H4 (cell line): ENCODE data around the gene UMOD. TPM values are rescaled to one million over a fixed set of nuclear protein-coding genes. Genes with fewer than 3 reads are reported as not detected.
"Not testable (repeated sequence)": the region's sequence is repeated elsewhere in the genome, so short reads cannot be mapped to it uniquely, and the experiment has no call there.

ENCODE experiments used
- DNase-seq: peaks from one replicate; pipeline ENCODE4 v3.0.0-alpha.2; 2015; ENCODE audit warnings: low spot score
- total RNA-seq: library from RNA; depleted of rRNA; stranded (reverse); fragments of >200 nt; shearing (Covaris generic); gene quantifications from 2 replicates; pipeline ENCODE4 v1.2.3, GENCODE V29; 2014

Gene UMOD
- total RNA-seq, 1 experiment from 2014 or later: not detected

DNA sequence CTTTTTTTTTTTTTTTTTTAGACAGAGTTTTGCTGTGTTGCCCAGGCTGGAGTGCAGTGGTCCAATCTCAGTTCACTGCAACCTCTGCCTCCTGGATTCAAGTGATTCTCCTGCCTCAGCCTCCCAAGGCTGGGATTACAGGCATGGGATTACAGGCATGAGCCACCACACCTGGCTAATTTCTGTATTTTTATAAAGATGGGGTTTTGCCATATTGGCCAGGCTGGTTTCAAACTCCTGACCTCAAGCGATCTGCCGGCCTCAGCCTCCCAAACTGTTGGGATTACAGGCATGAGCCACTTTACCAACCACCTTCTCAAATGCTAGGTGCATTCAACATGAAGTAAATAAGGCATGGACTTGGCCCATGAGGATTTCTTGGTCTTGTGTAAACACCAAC, 31.5 kb downstream of the UMOD start:
- not testable (repeated sequence) for DNase-seq

DNA sequence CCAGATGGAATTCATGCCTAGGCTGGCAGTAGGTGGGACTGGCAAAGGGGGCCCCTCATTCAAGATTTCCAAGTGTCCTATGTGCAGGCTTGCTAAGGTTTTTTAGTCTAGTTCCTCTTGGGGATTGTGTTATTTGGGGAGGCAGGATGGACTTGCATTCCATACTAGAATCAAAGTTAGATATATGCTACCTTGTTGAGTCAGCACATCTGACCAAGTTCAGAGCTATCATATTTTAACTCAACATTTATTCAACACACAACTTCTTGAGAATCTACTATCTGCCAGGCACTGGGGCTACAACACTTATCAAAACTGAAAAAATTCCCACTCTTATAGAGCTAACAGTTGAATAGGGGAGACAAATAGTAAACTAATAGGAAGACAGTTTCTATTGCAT, 31.9 kb downstream of the UMOD start:
- no peak for DNase-seq

DNA sequence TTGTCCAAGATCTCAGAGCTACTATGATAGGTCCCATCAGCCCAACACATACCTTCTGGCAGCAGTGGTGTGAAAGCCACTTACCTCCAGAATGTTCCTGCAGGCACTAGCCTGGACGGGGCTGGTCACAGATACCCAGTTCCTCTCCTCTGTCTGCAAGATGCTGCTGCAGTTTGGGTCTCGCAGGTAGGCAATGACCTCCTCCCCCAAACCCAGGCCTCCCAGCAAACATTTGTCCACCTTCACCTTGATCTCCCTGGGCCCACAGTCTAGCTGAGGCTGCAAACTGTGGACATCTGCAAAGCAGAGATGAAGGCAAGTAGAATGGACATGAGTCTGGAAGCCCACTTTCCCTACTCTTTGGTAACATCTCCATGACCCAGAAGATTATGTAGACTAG, 32.3 kb downstream of the UMOD start:
- DNase-seq: no peak

DNA sequence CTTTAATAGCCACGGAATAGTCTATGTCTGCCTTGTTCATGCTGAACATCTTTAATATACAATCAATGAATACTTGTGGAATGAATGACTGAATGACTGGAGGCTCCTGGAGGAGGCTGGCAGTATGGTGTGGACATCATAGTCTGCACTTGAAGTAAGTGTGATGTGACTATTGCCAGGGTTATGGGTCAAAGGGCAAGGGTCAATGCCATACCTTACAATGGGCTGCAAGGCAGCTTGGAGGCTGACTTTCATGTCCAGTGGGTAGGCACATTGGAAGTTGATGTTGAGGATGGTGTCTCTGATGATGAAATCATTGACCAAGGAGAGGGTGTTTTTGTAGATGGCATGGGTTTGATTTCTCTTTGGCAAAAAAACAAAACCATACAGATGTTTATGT, 33.1 kb downstream of the UMOD start:
- no peak for DNase-seq

DNA sequence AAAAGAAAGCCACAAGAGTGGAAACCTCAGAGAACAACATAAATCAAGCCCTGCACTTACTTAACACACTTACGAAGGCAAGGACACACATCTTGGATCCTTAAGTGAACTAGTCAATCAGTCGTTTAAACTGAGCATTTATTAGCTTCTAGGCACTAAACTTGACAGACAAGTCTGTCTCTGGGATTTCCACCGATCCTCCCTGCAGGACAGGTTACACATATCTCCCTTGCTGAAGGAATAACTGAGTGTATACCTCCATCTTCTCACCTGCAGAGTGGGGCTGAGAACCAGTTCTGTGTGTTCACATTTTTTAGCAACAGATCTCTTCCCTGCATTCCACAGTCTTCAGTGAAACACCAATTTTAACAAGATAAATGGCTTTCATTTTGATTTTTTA, 34.1 kb downstream of the UMOD start:
- DNase-seq: no peak

DNA sequence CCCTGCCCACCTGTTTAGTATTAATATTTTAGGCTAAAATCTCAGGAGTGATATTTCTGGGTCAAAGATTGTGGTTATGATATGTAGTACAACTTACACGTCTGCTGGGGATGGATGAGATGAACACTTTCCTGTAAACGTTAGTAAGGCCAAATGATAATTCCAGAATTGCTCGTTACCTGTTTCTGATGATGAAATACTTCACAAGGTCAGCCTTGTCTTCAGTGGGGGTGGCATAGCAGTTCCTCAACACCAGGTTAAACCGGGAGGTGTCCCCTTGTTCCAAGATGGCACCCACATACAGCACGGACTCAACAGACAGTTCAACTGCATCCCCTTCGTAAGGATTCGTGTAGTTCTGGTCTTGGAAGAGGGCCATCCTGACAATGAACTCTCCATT, 34.5 kb downstream of the UMOD start:
- DNase-seq: no peak

DNA sequence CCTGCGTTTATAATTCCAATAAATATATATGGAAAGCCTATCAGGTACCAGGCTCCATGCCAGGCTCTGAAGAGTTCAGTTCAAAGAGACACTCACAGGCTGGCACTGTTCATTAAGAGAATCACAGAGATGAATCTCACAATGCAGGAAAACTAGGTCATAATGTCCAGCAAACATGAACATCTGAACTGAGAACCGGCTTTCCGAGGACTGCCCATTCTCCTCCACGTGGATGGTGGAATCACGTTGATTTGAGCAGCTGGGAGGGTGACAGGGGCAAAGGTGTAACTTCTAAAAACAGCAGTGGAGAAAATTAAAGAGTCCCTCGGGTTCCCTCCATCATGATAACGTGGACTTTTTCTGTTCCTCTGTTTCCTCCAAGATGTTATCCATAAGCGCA, 35.4 kb downstream of the UMOD start:
- no peak for DNase-seq

DNA sequence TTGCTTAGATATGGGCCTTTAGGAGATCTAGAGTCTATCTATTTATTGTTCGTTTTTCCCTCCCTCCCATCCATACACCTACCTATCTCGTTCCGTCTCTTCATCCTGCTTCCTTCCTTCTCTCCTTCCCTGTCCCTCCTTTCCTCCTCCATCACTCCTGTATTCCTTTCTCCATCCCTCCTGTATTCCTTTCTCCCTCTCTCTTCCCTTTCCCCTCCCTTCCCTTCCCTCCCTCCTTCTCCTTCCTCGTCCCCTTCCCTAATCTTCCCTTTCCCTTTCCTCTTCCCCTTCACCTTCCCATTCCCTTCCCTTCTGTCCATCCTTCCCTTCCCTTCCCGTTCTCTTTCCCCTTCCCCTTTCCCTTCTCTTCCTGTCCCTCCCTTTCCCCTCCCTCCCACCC, 35.8 kb downstream of the UMOD start:
- no peak for DNase-seq

DNA sequence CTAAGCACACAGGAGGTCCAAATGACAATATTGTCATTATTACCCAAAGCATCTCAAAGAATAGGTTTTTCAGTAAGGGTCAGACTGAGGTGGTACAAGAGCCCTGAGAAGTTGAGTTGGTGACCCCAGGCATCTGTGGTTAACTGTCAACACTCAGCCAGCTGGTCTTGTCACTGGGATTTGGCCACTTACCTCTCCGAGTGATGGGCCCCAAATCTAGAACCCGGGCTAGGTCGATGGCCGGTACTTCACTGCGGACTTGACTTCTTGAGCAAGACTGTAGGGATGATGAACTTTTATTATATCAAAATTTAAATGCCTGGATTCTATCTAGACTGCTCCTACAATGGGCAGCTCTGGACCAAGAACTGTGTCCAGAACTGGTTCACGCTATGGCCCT, 36.8 kb downstream of the UMOD start:
- no peak for DNase-seq

DNA sequence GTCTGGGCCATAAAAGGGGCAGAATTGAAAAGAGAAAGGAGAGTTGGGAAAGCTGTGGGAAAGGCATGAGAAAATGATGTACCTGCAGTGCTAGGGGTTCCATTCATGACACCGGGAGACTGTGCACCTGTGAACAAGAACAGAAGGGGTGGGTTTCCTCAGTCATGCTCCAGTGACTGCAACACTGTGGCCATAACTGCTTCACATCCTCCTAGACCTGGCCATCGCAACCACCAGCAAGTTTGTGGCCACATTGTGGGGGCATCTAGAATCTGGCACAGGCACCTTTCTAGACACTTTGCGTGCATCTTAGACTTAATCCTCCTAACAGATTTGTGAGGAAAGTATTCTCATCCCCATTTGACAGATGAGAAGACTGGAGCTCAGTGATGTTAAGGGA, 37.9 kb downstream of the UMOD start:
- DNase-seq: no peak

DNA sequence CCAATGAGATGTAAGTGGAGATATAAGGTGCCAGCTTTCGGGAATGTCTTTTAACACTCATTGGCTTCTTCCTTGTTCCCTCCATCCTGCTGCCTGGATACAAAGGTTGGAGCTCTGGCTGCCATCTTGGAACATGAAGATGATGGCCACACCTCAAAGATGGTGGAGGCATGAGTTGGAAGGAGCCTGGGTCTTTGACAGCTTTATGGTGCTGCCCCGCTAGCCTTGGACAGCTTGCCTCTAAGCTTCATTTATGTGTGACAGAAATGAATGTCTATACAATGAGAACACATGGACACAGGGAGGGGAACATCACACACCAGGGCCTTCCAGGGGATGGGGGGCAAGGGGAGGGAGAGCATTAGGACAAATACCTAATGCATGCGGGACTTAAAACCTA, 38.8 kb downstream of the UMOD start:
- DNase-seq: no peak

DNA sequence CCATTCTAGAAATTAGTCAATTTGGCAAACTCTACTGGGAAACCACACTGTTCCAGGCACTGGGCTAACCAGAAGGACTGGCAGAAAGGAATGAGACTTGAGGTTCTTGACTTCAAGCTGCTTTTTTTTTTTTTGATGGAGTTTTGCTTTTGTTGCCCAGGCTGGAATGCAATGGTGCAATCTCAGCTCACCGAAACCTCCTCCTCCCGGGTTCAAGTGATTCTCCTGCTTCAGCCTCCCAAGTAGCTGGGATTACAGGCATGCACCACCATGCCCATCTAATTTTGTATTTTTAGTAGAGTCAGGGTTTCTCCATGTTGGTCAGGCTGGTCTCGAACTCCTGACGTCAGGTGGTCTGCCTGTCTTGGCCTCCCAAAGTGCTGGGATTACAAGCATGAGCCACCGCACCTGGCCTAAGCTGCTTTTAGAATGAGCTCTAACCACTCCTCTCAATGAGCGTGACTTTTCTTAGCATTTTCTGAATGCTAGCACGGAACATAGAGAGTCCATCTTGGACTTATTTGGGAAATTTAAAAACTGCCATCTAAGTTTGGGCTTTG, 39.9 kb downstream of the UMOD start:
- not testable (repeated sequence) for DNase-seq

DNA sequence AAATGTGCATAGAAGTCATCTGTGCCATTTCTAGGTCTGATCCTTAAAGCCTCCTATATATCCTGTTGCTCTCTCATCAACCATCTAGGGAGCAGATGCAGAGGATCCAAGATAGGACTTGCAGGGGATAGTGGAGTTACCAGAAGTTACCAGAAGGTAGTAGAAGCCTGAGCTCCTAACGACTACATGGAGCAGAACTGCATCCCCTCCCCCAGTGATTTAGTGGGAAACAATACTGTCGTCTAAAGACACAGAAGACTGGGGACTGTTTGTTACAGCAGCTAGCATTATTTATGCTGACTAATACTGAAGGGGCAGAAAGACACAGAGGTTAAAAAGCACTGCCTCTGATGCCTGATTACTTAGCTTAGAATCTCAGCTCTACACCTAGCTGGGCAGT, 41.0 kb downstream of the UMOD start:
- DNase-seq: no peak

DNA sequence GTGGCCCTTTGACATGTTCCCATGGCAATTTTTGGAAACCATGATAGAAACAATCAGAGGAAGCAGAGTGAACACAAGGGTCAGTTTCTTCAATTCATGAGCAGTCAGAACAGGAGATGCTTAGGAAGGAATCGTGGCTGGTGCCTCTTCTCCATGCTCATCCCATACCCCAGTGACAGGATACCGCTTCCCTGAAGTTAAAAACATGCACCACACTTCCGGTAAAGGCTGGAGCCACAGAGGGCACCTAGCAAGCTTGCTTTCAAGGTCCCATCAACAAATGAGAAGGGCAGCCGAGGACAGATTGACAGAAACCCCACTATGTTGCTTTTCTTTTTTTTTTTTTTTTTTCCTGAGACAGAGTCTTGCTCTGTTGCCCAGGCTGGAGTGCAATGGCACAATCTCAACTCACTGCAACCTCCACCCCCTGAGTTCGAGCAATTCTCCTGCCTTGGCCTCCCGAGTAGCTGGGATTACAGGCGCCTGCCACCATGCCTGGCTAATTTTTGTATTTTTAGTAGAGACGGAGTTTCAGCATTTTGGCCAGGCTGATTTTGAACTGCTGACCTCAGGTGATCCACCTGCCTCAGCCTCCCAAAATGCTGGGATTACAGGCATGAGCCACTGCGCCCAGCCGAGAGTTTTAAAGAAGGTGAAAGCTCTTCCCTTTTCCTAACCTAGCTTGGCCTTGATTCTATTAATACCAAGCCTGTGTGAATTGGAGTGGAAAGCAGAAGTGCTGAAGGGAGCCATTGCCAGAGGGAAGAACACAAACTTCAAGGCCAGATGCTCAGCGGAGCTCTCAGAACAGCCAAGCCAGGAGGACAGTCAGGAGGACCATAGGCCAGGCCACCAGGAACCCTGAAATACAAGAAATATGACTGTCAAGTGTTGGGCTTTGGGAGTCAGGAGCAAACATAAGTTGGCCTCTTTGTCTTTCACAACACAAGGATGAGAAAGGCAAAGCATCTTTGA, 41.8 kb downstream of the UMOD start:
- DNase-seq: no peak

DNA sequence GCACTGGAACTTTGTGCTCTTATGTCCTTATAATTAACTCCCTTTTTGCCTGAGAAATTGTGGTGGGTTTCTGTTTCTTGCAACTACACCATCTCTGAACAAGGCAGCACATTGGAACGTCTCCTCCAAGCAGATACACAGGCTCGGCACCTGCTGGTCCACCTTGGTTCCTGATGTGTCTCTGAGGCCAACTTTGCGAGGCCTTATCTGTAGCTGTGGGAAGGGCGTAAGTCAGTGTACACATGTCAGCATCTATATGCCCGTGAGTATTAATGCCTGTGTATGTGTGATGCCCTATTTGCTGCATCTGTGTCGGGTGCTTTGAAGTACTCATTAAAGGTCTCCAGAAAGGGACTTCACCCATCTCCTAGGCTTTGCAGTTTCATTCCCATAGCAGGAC, 42.7 kb downstream of the UMOD start:
- no peak for DNase-seq

DNA sequence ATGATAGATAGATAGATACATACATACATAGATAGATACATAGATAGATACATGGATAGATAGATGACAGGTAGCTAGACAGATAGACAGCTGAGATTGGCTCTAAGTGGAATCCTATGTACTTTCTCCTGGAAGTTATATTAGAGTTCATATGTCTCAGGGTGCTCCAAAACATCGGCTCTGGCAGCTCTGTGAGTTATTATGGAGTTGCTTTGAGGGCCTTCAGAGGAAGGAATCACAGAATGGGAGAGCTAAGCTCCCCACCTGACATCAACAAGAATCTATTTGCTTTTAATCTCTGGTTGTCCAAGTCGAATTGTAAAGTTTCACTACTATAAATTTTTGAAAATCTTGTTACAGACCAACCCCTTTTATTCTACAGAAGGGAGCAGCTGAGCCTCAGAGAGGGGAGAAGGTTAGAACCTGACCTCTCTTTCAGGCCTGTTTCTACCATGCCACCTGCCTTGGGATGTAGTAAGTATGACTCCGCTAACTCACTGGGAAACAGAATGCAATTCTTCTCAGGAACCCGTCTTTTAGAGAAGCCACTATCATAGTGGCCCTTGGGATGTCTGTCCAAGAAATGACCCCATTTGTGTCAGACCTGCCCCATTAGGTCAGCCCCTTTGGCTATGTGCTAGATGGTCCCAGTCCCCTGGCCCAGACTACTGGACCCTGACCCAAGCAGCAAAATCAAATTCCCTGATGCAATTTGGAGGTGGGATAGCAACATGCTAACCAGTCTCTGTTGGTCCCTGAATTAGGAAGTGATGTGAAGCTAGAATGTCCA, 43.5 kb downstream of the UMOD start:
- DNase-seq: no peak

DNA sequence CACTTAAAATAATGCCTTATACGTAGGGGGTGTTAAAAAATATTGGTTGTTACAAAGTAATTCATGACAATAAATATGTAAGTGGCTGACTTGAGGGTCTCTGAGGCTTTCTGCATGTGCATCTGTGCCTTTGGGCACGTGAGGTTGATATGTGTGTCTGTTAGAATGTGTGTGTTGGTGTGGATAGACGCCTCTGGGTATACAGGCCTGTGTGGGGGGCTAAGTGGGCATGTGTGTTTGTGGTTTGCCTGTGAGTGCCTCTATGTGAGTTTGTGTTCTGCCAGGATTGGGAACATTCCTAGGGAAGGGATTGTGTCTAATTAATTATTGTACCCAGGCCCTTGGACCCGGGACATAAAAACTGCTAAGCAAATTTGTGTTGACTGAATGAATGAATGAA, 44.2 kb downstream of the UMOD start:
- DNase-seq: no peak

DNA sequence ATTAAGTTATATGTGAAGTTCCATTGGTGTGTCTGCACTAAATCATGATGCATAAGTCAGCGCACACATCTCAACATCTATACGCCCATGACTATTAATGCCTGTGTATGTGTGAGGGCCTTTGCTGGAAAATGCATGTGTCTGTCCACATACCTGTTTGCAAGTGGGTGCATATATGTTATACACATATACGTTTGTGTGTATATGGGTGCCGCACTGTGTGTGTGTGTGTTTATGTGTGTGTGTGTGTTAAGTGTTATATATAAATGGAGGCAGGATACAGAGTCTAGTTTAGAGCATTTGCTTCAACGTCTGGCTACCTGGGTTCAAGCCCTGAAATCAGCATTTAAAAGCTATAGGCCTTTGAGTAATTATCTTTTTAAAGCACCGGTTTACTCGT, 44.7 kb downstream of the UMOD start:
- DNase-seq: no peak

DNA sequence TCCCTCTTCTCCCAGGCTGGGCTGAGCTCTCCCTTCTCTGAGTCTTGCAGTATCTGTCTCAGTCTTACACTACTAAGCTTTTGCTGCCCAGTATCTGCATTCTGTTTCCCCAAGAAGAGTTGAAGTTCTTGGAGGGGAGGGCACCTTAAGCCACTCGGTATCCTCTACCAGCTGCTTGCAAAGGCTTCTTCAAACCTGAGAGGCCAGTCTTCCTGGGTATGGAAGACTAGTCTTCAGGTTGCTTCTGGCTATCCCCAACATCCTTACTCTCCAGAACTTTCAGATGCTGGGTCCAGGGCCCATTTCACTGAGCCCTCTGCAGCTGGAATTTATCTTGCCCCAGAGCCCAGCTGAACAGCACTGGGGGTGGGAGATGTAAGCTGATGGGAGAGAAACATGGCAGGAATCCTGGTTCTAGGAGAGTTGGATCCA, 45.3 kb downstream of the UMOD start:
- no peak for DNase-seq

DNA sequence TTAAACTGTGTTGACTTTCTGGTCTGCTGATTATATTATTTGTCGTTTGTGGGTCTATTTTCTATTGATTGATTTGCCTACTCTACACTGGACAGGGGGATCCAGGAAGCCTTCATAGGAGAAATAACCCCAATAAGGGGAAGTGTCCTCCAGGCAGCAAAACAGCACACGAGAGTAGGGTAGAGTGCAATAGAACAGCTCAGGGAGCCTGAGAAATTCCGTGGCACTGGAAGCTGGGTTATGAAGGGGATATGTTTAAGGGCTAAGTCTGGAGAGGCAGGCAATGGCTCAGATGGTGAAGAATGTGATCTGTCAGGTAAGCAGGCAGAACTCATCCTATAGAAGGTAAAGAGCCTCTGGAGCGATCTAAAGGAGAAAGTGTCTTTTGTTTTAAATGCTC, 46.1 kb downstream of the UMOD start:
- no peak for DNase-seq

DNA sequence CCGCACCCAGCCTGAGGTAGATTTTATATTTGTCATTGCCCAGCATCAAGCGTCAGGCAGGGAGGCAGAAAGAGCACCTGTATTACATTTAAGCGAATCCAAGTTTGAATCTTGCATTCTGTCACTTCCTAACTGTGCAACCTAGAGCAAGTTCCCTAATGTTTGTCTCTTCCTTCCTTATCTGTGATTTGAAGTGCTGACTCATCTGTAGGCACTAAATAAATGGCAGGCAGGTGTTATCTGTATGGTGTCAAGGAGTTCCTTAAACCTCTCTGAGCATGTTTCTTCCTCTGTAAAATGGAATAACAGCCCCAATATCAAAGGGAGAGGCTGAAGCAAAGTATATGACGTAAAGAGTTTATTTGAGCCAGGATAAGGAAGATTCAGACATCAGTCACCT, 49.5 kb downstream of the UMOD start:
- no peak for DNase-seq

DNA sequence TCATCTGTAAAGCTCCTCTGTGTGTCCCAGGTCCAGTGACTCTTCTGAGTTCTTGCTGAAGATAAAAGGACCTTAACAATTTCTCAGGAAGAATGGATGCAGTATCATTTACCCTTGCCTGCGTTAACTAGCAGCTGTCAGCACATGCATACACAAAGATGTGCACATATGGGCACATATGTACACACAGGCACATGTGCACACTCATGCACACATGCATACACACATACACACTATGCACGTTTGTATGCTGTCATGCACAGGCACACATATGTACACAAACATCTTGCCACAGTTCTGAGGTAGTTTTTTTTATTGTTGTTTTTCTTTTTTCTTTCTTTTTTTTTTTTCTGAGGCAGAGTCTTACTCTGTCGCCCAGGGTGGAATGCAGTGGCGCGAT, 50.1 kb downstream of the UMOD start:
- DNase-seq: no peak

DNA sequence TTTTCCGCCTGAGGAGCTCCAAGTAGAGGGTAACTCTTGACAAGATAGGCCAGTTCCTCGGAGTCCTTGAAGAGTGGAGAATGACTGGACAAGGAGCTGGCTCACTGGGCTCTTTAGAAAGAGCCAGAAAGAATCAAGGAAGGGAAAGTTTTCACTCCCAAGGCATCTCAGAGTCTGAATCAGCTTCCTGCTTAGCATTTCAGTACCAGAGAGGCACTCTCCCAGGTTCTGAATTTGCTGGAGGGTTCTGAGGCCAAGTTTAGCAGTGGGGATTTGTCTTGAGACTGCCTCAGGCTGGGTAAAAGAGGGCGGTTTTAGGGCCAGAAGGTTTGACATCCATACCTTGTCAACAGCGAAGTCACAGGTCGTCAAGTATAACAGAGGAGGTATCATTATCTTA, 50.7 kb downstream of the UMOD start:
- DNase-seq: no peak
